IPS DF 6.9 (cell line): Measurements from ENCODE around the gene TAC3.
"Not testable (repeated sequence)": the region's sequence is repeated elsewhere in the genome, so short reads cannot be mapped to it uniquely, and the experiment has no call there.

Experiments
- DNase-seq: peaks from one replicate; pipeline ENCODE4 v3.0.0-alpha.2; 2013; ENCODE audit warnings: low read depth, low spot score
- H3K27ac ChIP-seq: one replicate; pipeline ENCODE4 v1.5.1; 2013; ENCODE audit warnings: low read length, control low read depth
- H3K27me3 ChIP-seq: 2 replicates; pipeline ENCODE4 v1.6.1; 2013; ENCODE audit warnings: mild to moderate bottlenecking, low read length; ENCODE audit not compliant: control insufficient read depth, insufficient read depth
- H3K36me3 ChIP-seq: 2 replicates; pipeline ENCODE4 v1.6.1; 2013; ENCODE audit warnings: low read length; ENCODE audit not compliant: control insufficient read depth, insufficient read depth
- H3K4me1 ChIP-seq: 2 replicates; pipeline ENCODE4 v1.6.1; 2013; ENCODE audit warnings: low read length; ENCODE audit not compliant: control insufficient read depth, insufficient read depth
- H3K4me3 ChIP-seq: 2 replicates; pipeline ENCODE4 v1.5.1; 2013; ENCODE audit warnings: mild to moderate bottlenecking, low read length
- H3K9me3 ChIP-seq: 2 replicates; pipeline ENCODE4 v1.6.1; 2013; ENCODE audit warnings: low read length, inconsistent platforms; ENCODE audit not compliant: control insufficient read depth, insufficient read depth
- WGBS: extraction: QIAGEN DNeasy Blood & Tissue Kit; methylation state at CpG from one replicate; pipeline ENCODE4 v1.1.7; 2013; ENCODE audit warnings: mixed read lengths, missing lambda C conversion rate; ENCODE audit not compliant: insufficient read length, insufficient coverage; 5-methylcytosine and 5-hydroxymethylcytosine counted together

The TAC3 gene

DNA sequence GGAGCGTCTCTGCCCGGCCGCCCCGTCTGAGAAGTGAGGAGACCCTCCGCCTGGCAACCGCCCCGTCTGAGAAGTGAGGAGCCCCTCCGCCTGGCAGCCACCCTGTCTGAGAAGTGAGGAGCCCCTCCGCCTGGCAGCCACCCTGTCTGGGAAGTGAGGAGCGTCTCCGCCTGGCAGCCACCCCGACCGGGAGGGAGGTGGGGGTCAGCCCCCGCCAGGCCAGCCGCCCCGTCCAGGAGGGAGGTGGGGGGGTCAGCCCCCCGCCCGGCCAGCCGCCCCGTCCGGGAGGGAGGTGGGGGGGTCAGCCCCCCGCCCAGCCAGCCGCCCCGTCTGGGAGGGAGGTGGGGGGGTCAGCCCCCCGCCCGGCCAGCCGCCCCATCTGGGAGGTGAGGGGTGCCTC, 52.8 kb downstream of the TAC3 start:
- not testable (repeated sequence) for H3K36me3 ChIP-seq, DNase-seq, H3K4me1 ChIP-seq, H3K27ac ChIP-seq, H3K27me3 ChIP-seq, H3K9me3 ChIP-seq, H3K4me3 ChIP-seq
- no CpG with 5 or more reads among the region's 27 CpGs for whole genome bisulfite sequencing

GRCh38 chr12:56962247-56962646, 54.1 kb downstream of the TAC3 start:
- not testable (repeated sequence) for H3K36me3 ChIP-seq

More at GRCh38 chr12:56962247-56962646, 54.1 kb downstream of the TAC3 start:
- not testable (repeated sequence) for H3K27ac ChIP-seq, H3K4me3 ChIP-seq, DNase-seq, H3K27me3 ChIP-seq, H3K9me3 ChIP-seq, H3K4me1 ChIP-seq
- WGBS, result no CpG with 5 or more reads among the region's 4 CpGs
